Esophagus muscularis mucosa (tissue), 4 donors: ENCODE results near the gene KARS1. TPM values are rescaled to one million over a fixed set of nuclear protein-coding genes. Genes with fewer than 3 reads are reported as not detected.

Source experiments
- DNase-seq: peaks from one replicate; pipeline ENCODE4 v3.0.0-alpha.2; 2017; ENCODE audit errors: extremely low spot score
- H3K27ac ChIP-seq, 4 donors: fragments of 200-600 bp; sonication (generic); replicated peaks in 1 of 4; 1 replicate in 3 of 4; 2 replicates in 1 of 4; pipeline ENCODE4 v1.5.1; 2016 to 2019; ENCODE audit warnings: mild to moderate bottlenecking in 1 of 4
- H3K27me3 ChIP-seq, 4 donors: fragments of 200-600 bp; sonication (generic); one replicate each; pipeline versions ENCODE4 v1.5.1 to v1.6.0; 2016 to 2019
- H3K36me3 ChIP-seq, 4 donors: fragments of 200-600 bp; sonication (generic); one replicate each; pipeline ENCODE4 v1.5.1; 2016 to 2019
- H3K4me1 ChIP-seq, 4 donors: fragments of 200-600 bp; sonication (generic); one replicate each; pipeline ENCODE4 v1.5.1; 2016 to 2019
- H3K4me3 ChIP-seq, 4 donors: fragments of 200-600 bp; sonication (generic); 1 replicate in 2 of 4; 2 replicates in 2 of 4; pipeline ENCODE4 v1.5.1; 2016 to 2019; ENCODE audit warnings: mild to moderate bottlenecking in 4 of 4, moderate library complexity in 1 of 4
- H3K9me3 ChIP-seq, 4 donors: fragments of 200-600 bp; sonication (generic); 1 replicate in 3 of 4; 2 replicates in 1 of 4; pipeline ENCODE4 v1.5.1; 2016 to 2019
- CTCF ChIP-seq, 3 experiments: fragments of 200-600 bp in 2 of 3; fragments of 450-650 bp in 1 of 3; sonication (generic) in 2 of 3; IDR thresholded peaks; one replicate each; pipeline ENCODE4 v1.5.1; 2017 to 2019; ENCODE audit warnings: antibody characterized with exemption in 3 of 3, mild to moderate bottlenecking in 2 of 3, moderate library complexity in 1 of 3
- EP300 ChIP-seq: sonication (generic); formaldehyde crosslinking; IDR thresholded peaks from one replicate; pipeline ENCODE4 v1.6.1; 2017; ENCODE audit warnings: antibody characterized with exemption
- POLR2A ChIP-seq: fragments of 450-650 bp; IDR thresholded peaks from one replicate; pipeline ENCODE4 v1.6.1; 2017; ENCODE audit warnings: antibody characterized with exemption, moderate library complexity, mild to moderate bottlenecking, low read depth
- POLR2AphosphoS5 ChIP-seq, 2 donors: sonication (generic); formaldehyde crosslinking; IDR thresholded peaks; one replicate each; pipeline ENCODE4 v1.6.1; 2017; ENCODE audit warnings: antibody characterized with exemption in 2 of 2
- WGBS: methylation state at CpG from one replicate; pipeline ENCODE4 v1.1.5; 2018; 5-methylcytosine and 5-hydroxymethylcytosine counted together
- intact Hi-C: fragments of 100-400 bp; cut with DNase I; formaldehyde crosslinking; loops from one replicate; pipeline ENCODE4 v1.15.1; 2023
- total RNA-seq, 4 donors: library from RNA; depleted of rRNA; stranded (reverse); fragments of >200 nt; gene quantifications; one replicate each; pipeline versions ENCODE4 v1.1.0 to v1.2.1, GENCODE V29; 2016

KARS1 gene
- total RNA-seq, 4 donors from 2014 or later: 95.1 to 120 (median 102) TPM

- 91% methylated on average over 5 of the region's 7 CpGs for WGBS
- no peak for DNase-seq
- Histone ChIP-seq H3K36me3 (peaks cover 22 to 57% (median 38%) of the 10 kb centered on the region in 4 donors), H3K27me3 (no peaks in the 10 kb centered on the region), H3K27ac (no peak overlapping the region), H3K4me1 (peaks cover 26 to 43% (median 30%) of the 10 kb centered on the region in 4 donors), H3K9me3 (no peaks in the 10 kb centered on the region), H3K4me3 (no peak overlapping the region)
- intact Hi-C loops: loop anchor here (10.0 kb wide), 1 partner anchor 90 kb away; the partner anchor contains the start of gene TMEM231
- no peak for TF ChIP-seq CTCF (IDR thresholded peaks at IDR 0.05)
- TF ChIP-seq POLR2A: no peak
- TF ChIP-seq POLR2AphosphoS5 (IDR thresholded peaks at IDR 0.05): no peak
- TF ChIP-seq EP300: no peak
Observed at GRCh38 chr16:75644240-75645012, 3.0 kb downstream of the KARS1 start.

GRCh38 chr16:75640598-75640997, 6.9 kb downstream of the KARS1 start:
- Histone ChIP-seq H3K27me3 (no peaks in the 10 kb centered on the region), H3K4me1 (peaks cover 14 to 28% (median 18%) of the 10 kb centered on the region in 4 donors), H3K36me3 (peaks cover 60 to 95% (median 75%) of the 10 kb centered on the region in 4 donors), H3K27ac (no peak overlapping the region), H3K9me3 (no peaks in the 10 kb centered on the region), H3K4me3 (no peak overlapping the region)
- intact Hi-C loops: loop anchor here (10.0 kb wide), 1 partner anchor 86 kb away; the partner anchor contains the start of gene TMEM231
- DNase-seq: no peak
- WGBS: 80% methylated on average over 6 of the region's 6 CpGs
- TF ChIP-seq CTCF (IDR thresholded peaks at IDR 0.05): no peak

GRCh38 chr16:75635036-75635435, 12.4 kb downstream of the KARS1 start:
- no peak overlapping the region for H3K27ac ChIP-seq
- H3K27me3 ChIP-seq: no peaks in the 10 kb centered on the region
- no peak for TF ChIP-seq POLR2AphosphoS5 (IDR thresholded peaks at IDR 0.05)
- TF ChIP-seq CTCF (IDR thresholded peaks at IDR 0.05): no peak
- TF ChIP-seq EP300: no peak
- H3K36me3 ChIP-seq: peaks cover 98 to 100% (median 99%) of the 10 kb centered on the region in 4 donors
- no peak overlapping the region for H3K4me3 ChIP-seq
- WGBS: 67% methylated on average over 3 of the region's 3 CpGs
- no peaks in the 10 kb centered on the region for H3K4me1 ChIP-seq
- intact Hi-C loops: no loop called here
- no peaks in the 10 kb centered on the region for H3K9me3 ChIP-seq
- no peak for DNase-seq

GRCh38 chr16:75632857-75633256, 14.6 kb downstream of the KARS1 start:
- H3K36me3 ChIP-seq: peaks cover 98 to 100% (median 99%) of the 10 kb centered on the region in 4 donors
- intact Hi-C loops: no loop called here
- no peak overlapping the region for H3K4me3 ChIP-seq
- 91% methylated on average over 8 of the region's 8 CpGs for WGBS
- H3K27me3 ChIP-seq: no peaks in the 10 kb centered on the region
- no peak for DNase-seq
- H3K4me1 ChIP-seq: no peaks in the 10 kb centered on the region
- H3K9me3 ChIP-seq: no peaks in the 10 kb centered on the region
- H3K27ac ChIP-seq: no peak overlapping the region
- TF ChIP-seq POLR2AphosphoS5 (IDR thresholded peaks at IDR 0.05): no peak
- no peak for TF ChIP-seq POLR2A
- no peak for TF ChIP-seq EP300
- no peak for TF ChIP-seq CTCF (IDR thresholded peaks at IDR 0.05)
